Gastroesophageal sphincter (tissue), 4 donors: Measurements from ENCODE around the gene NDUFS4. TPM values are rescaled to one million over a fixed set of nuclear protein-coding genes. Genes with fewer than 3 reads are reported as not detected.

Experiments used
- ATAC-seq: fragments of 150-250 bp; one replicate; pipeline ENCODE4 v1.9.1; 2016; ENCODE audit warnings: mild to moderate bottlenecking, moderate library complexity
- H3K27ac ChIP-seq, 4 donors: fragments of 200-600 bp; sonication (generic) in 3 of 4; 1 replicate in 3 of 4; 2 replicates in 1 of 4; pipeline ENCODE4 v1.5.1; 2016 to 2019
- H3K27me3 ChIP-seq: fragments of 200-600 bp; sonication (generic); one replicate; pipeline ENCODE4 v1.5.1; 2019
- H3K36me3 ChIP-seq, 2 donors: fragments of 200-600 bp; sonication (generic); one replicate each; pipeline ENCODE4 v1.5.1; 2019; ENCODE audit warnings: control low read depth in 1 of 2
- H3K4me1 ChIP-seq, 3 donors: fragments of 200-600 bp; sonication (generic); 1 replicate in 2 of 3; 2 replicates in 1 of 3; pipeline ENCODE4 v1.5.1; 2016 to 2019; ENCODE audit warnings: control low read depth in 2 of 3
- H3K4me3 ChIP-seq, 2 donors: fragments of 200-600 bp; sonication (generic); one replicate each; pipeline ENCODE4 v1.5.1; 2019; ENCODE audit warnings: mild to moderate bottlenecking in 1 of 2, moderate library complexity in 1 of 2
- H3K9me3 ChIP-seq, 3 donors: fragments of 200-600 bp; sonication (generic); one replicate each; pipeline ENCODE4 v1.5.1; 2017 to 2019; ENCODE audit warnings: control low read depth in 2 of 3
- CTCF ChIP-seq, 4 experiments: fragments of 200-600 bp in 2 of 4; fragments of 450-650 bp in 2 of 4; sonication (generic) in 1 of 4; IDR thresholded peaks; one replicate each; pipeline ENCODE4 v1.5.1; 2017 to 2019; ENCODE audit warnings: antibody characterized with exemption in 4 of 4, mild to moderate bottlenecking in 2 of 4, moderate library complexity in 2 of 4
- EP300 ChIP-seq: sonication (generic); formaldehyde crosslinking; IDR thresholded peaks from one replicate; pipeline ENCODE4 v1.6.1; 2017; ENCODE audit warnings: antibody characterized with exemption, mild to moderate bottlenecking
- POLR2A ChIP-seq, 2 donors: fragments of 450-650 bp; IDR thresholded peaks; one replicate each; pipeline ENCODE4 v1.6.1; 2017; ENCODE audit warnings: antibody characterized with exemption in 2 of 2, mild to moderate bottlenecking in 2 of 2, moderate library complexity in 1 of 2
- POLR2AphosphoS5 ChIP-seq: sonication (generic); formaldehyde crosslinking; IDR thresholded peaks from one replicate; pipeline ENCODE4 v1.6.1; 2017; ENCODE audit warnings: antibody characterized with exemption
- whole genome bisulfite sequencing, 2 donors: methylation state at CpG; one replicate each; pipeline ENCODE4 v1.1.5; 2018; ENCODE audit warnings: low coverage in 1 of 2; 5-methylcytosine and 5-hydroxymethylcytosine counted together
- total RNA-seq, 4 donors: library from RNA; depleted of rRNA; stranded (reverse); fragments of >200 nt; gene quantifications; one replicate each; pipeline ENCODE4 v1.1.0, GENCODE V29; 2016

Gene NDUFS4
- total RNA-seq, 4 donors from 2014 or later: 72.7 to 150 (median 123) TPM

DNA sequence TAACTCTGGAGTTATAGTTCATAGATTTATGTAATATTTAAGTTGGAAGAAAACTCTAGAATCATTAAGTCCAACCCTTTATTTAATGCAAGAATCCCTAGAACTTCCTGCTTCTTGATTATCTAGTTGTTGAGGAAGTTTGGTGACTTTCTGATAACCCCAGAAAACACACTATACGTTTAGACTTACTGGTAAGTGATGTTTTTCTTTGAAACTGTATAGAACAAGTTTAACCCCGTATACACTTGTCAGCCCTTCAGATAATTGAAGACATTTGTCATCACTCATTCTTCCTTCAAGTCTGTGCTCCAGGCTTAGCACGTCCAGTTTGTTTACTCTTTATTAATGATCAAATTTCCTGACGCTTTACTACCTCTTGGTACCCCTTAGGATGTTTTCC, 9.0 kb downstream of the NDUFS4 start:
- Histone ChIP-seq H3K4me1 (peaks cover 0 to 35% (median 8%) of the 10 kb centered on the region in 3 donors), H3K4me3 (no peak overlapping the region), H3K9me3 (no peaks in the 10 kb centered on the region), H3K36me3 (no peaks in the 10 kb centered on the region), H3K27me3 (no peaks in the 10 kb centered on the region), H3K27ac (no peak overlapping the region)
- TF ChIP-seq EP300: no peak
- TF ChIP-seq POLR2A (IDR thresholded peaks at IDR 0.05): no peak
- no peak for TF ChIP-seq POLR2AphosphoS5
- TF ChIP-seq CTCF (IDR thresholded peaks at IDR 0.05): no peak
- no peak for ATAC-seq
- WGBS, 2 donors: 59 to 73% methylated on average over 4 of the region's 4 CpGs

DNA sequence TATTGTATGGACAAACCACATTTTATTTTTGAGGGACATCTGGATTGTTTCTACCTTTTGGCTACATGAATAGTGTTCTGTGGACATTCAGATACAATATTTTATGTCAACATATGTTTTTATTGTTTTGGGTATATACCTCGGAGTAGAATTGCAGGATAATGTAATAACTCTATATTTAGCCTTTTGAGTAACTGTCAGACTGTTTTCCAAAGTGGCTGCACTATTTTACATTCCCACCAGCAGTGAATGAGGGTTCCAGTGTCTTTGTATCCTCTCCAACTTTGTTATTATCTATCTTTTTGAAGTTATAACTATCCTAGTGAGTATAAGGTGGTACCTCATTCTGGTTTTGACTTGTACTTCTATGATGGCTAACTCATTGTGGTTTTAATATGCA, 11.0 kb downstream of the NDUFS4 start:
- Histone ChIP-seq H3K4me3 (no peak overlapping the region), H3K4me1 (peaks cover 0 to 42% (median 5%) of the 10 kb centered on the region in 3 donors), H3K36me3 (no peaks in the 10 kb centered on the region), H3K27me3 (no peaks in the 10 kb centered on the region), H3K9me3 (no peaks in the 10 kb centered on the region), H3K27ac (no peak overlapping the region)
- TF ChIP-seq POLR2AphosphoS5: no peak
- no peak for TF ChIP-seq POLR2A (IDR thresholded peaks at IDR 0.05)
- no peak for TF ChIP-seq CTCF (IDR thresholded peaks at IDR 0.05)
- TF ChIP-seq EP300: no peak
- 29 to 31% methylated on average over 1 of the region's 1 CpG for WGBS, 2 donors
- no peak for ATAC-seq

DNA sequence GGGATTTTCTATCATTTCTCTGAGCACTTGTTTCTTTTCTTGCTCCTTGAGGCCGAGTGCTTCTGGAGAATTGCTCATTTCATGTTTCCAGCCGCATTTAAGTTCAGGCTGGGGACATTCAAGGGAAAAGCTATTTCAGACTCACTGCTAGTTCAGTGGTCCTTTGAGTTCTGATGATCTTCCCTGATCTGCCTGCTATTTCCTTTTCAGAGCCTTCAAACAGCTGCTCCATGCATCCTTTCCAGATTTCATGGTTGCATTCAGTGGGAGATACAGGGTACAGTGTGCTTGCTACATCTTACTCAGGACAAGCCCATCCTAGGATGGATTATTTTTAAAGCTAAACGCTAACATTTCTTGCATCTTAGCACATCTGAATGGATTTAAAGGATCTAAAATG, 14.7 kb downstream of the NDUFS4 start:
- WGBS, 2 donors: 57 to 74% methylated on average over 3 of the region's 3 CpGs
- TF ChIP-seq CTCF (IDR thresholded peaks at IDR 0.05) (no peak), POLR2AphosphoS5 (no peak), EP300 (no peak), POLR2A (IDR thresholded peaks at IDR 0.05) (no peak)
- no peak for ATAC-seq

DNA sequence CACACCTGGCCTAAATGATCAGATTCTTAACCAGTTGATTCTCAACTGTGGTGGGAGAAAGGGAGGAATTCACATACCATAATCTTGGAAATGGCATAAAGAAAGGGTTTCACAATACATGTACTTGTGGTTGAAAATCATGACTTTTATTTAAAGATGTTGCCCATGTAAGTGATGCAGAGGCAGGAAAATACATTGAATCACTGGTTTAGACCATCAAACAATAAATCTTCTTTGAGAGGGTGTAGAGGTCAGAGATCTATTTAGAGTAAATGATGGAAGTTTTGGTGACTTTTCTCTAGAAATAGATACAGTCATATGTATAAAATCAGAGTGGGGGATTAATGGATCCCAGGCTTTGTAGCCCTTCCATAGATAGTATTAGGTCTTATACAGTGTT, 15.4 kb downstream of the NDUFS4 start:
- Histone ChIP-seq H3K4me1 (peaks cover 0 to 40% (median 5%) of the 10 kb centered on the region in 3 donors), H3K9me3 (no peaks in the 10 kb centered on the region), H3K27me3 (no peaks in the 10 kb centered on the region), H3K27ac (no peak overlapping the region), H3K4me3 (no peak overlapping the region), H3K36me3 (no peaks in the 10 kb centered on the region)
- ATAC-seq: no peak
- TF ChIP-seq POLR2A (IDR thresholded peaks at IDR 0.05) (no peak), EP300 (no peak), POLR2AphosphoS5 (no peak), CTCF (IDR thresholded peaks at IDR 0.05) (no peak)

More for the DNA sequence above, 14.7 kb downstream of the NDUFS4 start:
- Histone ChIP-seq H3K4me1 (peaks cover 0 to 38% (median 5%) of the 10 kb centered on the region in 3 donors), H3K27ac (no peak overlapping the region), H3K4me3 (no peak overlapping the region), H3K36me3 (no peaks in the 10 kb centered on the region), H3K27me3 (no peaks in the 10 kb centered on the region), H3K9me3 (no peaks in the 10 kb centered on the region)

DNA sequence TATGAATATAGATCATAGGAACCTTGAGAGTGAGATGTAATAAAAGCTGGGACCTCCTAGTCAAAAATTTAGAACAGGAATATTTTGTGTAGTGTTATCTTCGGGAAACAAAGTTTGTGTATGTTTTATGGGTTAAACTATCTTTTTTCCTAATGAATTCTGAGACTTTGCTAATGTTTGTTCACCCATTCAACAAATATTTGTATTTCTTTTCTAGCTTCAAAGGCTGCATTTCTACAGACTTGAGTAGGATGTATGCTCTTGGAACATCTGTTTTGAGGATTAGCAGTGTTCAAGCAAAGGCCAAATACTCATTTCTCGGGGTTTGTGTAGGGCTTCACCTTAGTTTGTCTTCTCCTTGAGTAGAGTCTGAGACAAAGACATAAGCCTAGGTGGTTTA, 16.2 kb downstream of the NDUFS4 start:
- H3K36me3 ChIP-seq: no peaks in the 10 kb centered on the region
- 95 to 97% methylated on average over 2 of the region's 2 CpGs for WGBS, 2 donors
- peaks cover 0 to 49% (median 5%) of the 10 kb centered on the region in 3 donors for H3K4me1 ChIP-seq
- ATAC-seq: no peak
- H3K27ac ChIP-seq: no peak overlapping the region
- no peaks in the 10 kb centered on the region for H3K27me3 ChIP-seq
- H3K4me3 ChIP-seq: no peak overlapping the region
- H3K9me3 ChIP-seq: no peaks in the 10 kb centered on the region
- TF ChIP-seq CTCF (IDR thresholded peaks at IDR 0.05) (no peak), POLR2A (IDR thresholded peaks at IDR 0.05) (no peak), POLR2AphosphoS5 (no peak), EP300 (no peak)
